Hepatocyte (in vitro differentiated cells): ENCODE results near the gene MTHFD1L. TPM values are rescaled to one million over a fixed set of nuclear protein-coding genes. Genes with fewer than 3 reads are reported as not detected.

Source experiments
- DNase-seq: peaks from one replicate; pipeline ENCODE4 v3.0.0-alpha.2; 2016; ENCODE audit warnings: low spot score
- H2AFZ ChIP-seq: fragments of 200-600 bp; sonication (generic); 2 replicates; pipeline ENCODE4 v1.6.0; 2016; ENCODE audit warnings: antibody characterized with exemption, mild to moderate bottlenecking
- H3K27ac ChIP-seq: fragments of 200-600 bp; sonication (generic); 2 replicates; pipeline ENCODE4 v1.5.1; 2016; ENCODE audit warnings: mild to moderate bottlenecking
- H3K27me3 ChIP-seq: fragments of 200-600 bp; sonication (generic); 2 replicates; pipeline ENCODE4 v1.6.1; 2016
- H3K36me3 ChIP-seq: fragments of 200-600 bp; sonication (generic); replicated peaks from 2 replicates; pipeline ENCODE4 v1.5.1; 2016; ENCODE audit warnings: low read depth; ENCODE audit not compliant: insufficient read depth
- H3K4me1 ChIP-seq: fragments of 200-600 bp; sonication (generic); 2 replicates; pipeline ENCODE4 v1.5.1; 2016; ENCODE audit warnings: mild to moderate bottlenecking, moderate library complexity; ENCODE audit not compliant: insufficient read depth
- H3K4me2 ChIP-seq: fragments of 200-600 bp; sonication (generic); 2 replicates; pipeline ENCODE4 v1.6.0; 2016
- H3K4me3 ChIP-seq: fragments of 200-600 bp; sonication (generic); 2 replicates; pipeline ENCODE4 v1.5.1; 2016; ENCODE audit warnings: mild to moderate bottlenecking
- H3K79me2 ChIP-seq: fragments of 200-600 bp; sonication (generic); 2 replicates; pipeline ENCODE4 v1.6.0; 2017; ENCODE audit warnings: mild to moderate bottlenecking
- H3K9me2 ChIP-seq: fragments of 200-600 bp; sonication (generic); replicated peaks from 2 replicates; pipeline ENCODE4 v1.6.0; 2017; ENCODE audit warnings: mild to moderate bottlenecking; ENCODE audit not compliant: insufficient read depth
- H3K9me3 ChIP-seq: fragments of 200-600 bp; sonication (generic); 2 replicates; pipeline ENCODE4 v1.5.1; 2016; ENCODE audit warnings: low read depth, mild to moderate bottlenecking
- H4K20me1 ChIP-seq: fragments of 200-600 bp; sonication (generic); 2 replicates; pipeline ENCODE4 v1.6.0; 2016; ENCODE audit warnings: mild to moderate bottlenecking; ENCODE audit not compliant: insufficient read depth, poor library complexity, severe bottlenecking
- CTCF ChIP-seq: fragments of 200-600 bp; sonication (generic); IDR thresholded peaks from 2 replicates; pipeline ENCODE4 v1.5.1; 2016; ENCODE audit warnings: antibody characterized with exemption, mild to moderate bottlenecking; ENCODE audit not compliant: poor library complexity
- EZH2 ChIP-seq: fragments of 200-600 bp; sonication (generic); IDR thresholded peaks from 2 replicates; pipeline ENCODE4 v1.6.1; 2016; ENCODE audit warnings: antibody characterized with exemption, mild to moderate bottlenecking, borderline replicate concordance
- EZH2phosphoT487 ChIP-seq: fragments of 200-600 bp; sonication (generic); IDR thresholded peaks from one replicate; pipeline ENCODE4 v1.6.1; 2018; ENCODE audit warnings: antibody characterized with exemption, mild to moderate bottlenecking, low read depth, moderate library complexity; ENCODE audit not compliant: unreplicated experiment, severe bottlenecking
- WGBS: methylation state at CpG from one replicate; pipeline ENCODE4 v1.1.6; 2016; ENCODE audit warnings: low lambda C conversion rate; ENCODE audit errors: missing lambda C conversion rate; 5-methylcytosine and 5-hydroxymethylcytosine counted together
- polyA plus RNA-seq: library from polyadenylated mRNA; unstranded; fragments of >200 nt; fragmentation: Nextera tagmentation; extraction: Ambion mirVana; gene quantifications from 2 replicates; pipeline ENCODE4 v1.2.1, GENCODE V29; 2016
- total RNA-seq: library from RNA; depleted of rRNA; stranded (reverse); fragments of >200 nt; gene quantifications from 2 replicates; pipeline ENCODE4 v1.2.3, GENCODE V29; 2014

The MTHFD1L gene
- total and polyA plus RNA-seq, 2 experiments from 2014 or later = 28.4 to 30.8 TPM

- DNase-seq = no peak
- Histone ChIP-seq H3K4me3 (no peak overlapping the region), H3K9me2 (no peaks in the 10 kb centered on the region), H3K4me2 (no peak overlapping the region), H4K20me1 (no peaks in the 10 kb centered on the region), H3K27me3 (no peaks in the 10 kb centered on the region), H3K36me3 (no peaks in the 10 kb centered on the region), H2AFZ (no peak overlapping the region), H3K79me2 (no peaks in the 10 kb centered on the region), H3K9me3 (no peaks in the 10 kb centered on the region), H3K4me1 (peaks cover 23% of the 10 kb centered on the region), H3K27ac (no peak overlapping the region)
- TF ChIP-seq CTCF (no peak), EZH2 (no peak), EZH2phosphoT487 (no peak)
- 97% methylated on average over 10 of the region's 10 CpGs for WGBS
Measured at GRCh38 chr6:151065027-151065815, 199.7 kb downstream of the MTHFD1L start.

DNA sequence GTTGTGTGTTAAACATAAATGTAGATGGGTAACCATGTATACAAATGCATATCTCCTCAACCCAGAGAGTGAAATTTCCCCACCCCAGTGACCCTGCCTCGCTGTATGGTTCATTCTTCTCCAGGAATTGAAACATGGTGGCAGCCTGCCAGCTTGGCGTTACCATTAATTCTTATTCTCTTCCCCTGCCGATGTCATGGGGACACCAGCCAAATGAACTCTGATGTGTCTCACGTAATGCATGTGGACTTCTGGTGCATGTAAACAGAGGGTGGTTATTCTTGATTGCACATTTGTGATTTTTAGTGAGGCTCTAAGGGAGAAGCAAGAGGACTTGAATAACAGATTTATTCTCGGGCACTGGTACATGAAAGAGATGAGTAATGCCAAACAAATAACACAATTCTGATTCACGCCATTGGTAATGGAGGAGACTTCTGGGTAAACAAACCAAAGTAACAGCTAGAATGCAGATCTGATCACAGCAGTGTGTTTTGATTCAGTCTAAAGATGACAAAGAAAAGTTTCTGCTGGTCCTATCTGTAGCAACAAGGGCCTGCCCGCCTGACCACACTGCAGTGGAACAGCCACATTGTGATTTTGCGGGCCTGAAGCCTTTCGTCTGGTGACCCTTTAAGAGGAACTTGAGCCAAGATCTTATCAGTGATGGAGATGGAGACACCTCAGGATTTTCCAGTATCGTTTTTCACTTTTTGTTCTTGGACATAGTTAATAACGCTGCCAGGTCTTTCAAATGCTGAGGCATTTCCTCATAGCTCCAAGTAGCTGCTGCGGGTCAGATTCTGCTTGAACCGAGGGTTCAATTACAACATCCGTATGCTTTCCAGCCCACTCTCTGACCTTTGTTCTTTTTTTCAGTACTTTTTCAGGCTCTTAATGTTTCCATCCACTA lies 202.4 kb downstream of the MTHFD1L start:
- TF ChIP-seq CTCF (no peak), EZH2phosphoT487 (no peak), EZH2 (no peak)
- Histone ChIP-seq H3K79me2 (no peaks in the 10 kb centered on the region), H3K4me1 (peaks cover 22% of the 10 kb centered on the region), H3K4me2 (peak overlapping the region; percentile 8), H3K27ac (peak overlapping the region; percentile 80), H3K27me3 (no peaks in the 10 kb centered on the region), H2AFZ (no peak overlapping the region), H3K9me3 (no peaks in the 10 kb centered on the region), H4K20me1 (no peaks in the 10 kb centered on the region), H3K4me3 (no peak overlapping the region), H3K36me3 (no peaks in the 10 kb centered on the region), H3K9me2 (no peaks in the 10 kb centered on the region)
- DNase-seq = no peak
- WGBS = 58% methylated on average over 14 of the region's 14 CpGs

- no peaks in the 10 kb centered on the region for H4K20me1 ChIP-seq
- no peak overlapping the region for H3K4me3 ChIP-seq
- no peaks in the 10 kb centered on the region for H3K79me2 ChIP-seq
- H3K36me3 ChIP-seq = no peaks in the 10 kb centered on the region
- H3K9me3 ChIP-seq = no peaks in the 10 kb centered on the region
- 88% methylated on average over 6 of the region's 6 CpGs for WGBS
- H2AFZ ChIP-seq = no peak overlapping the region
- TF ChIP-seq EZH2phosphoT487 (no peak), CTCF (no peak), EZH2 (no peak)
- H3K9me2 ChIP-seq = no peaks in the 10 kb centered on the region
- peaks cover 22% of the 10 kb centered on the region for H3K4me1 ChIP-seq
- no peak for DNase-seq
- H3K27ac ChIP-seq = peak overlapping the region; percentile 80
- H3K4me2 ChIP-seq = no peak overlapping the region
- H3K27me3 ChIP-seq = no peaks in the 10 kb centered on the region
Measured at GRCh38 chr6:151068761-151069312, 203.3 kb downstream of the MTHFD1L start.
